ENCODE results near the gene TNFSF11. TPM values are rescaled to one million over a fixed set of nuclear protein-coding genes. Genes with fewer than 3 reads are reported as not detected.

The TNFSF11 gene
- total and polyA plus RNA-seq, 2 donors: 1.6 to 2.8 TPM

- Histone ChIP-seq H3K4me1 (ENCODE audit: control insufficient read depth in 2 of 2, insufficient read depth in 2 of 2, low read length in 2 of 2) (peaks cover 25 to 33% of the 10 kb centered on the region in 2 donors), H3K27me3 (ENCODE audit: control insufficient read depth in 2 of 2, insufficient read depth in 1 of 2, low read length in 1 of 2) (no peaks in the 10 kb centered on the region), H3K36me3 (ENCODE audit: control insufficient read depth in 2 of 2, insufficient read depth in 2 of 2, low read length in 1 of 2) (no peaks in the 10 kb centered on the region), H3K4me3 (ENCODE audit: low read length in 2 of 2) (no peak overlapping the region), H3K9me3 (ENCODE audit: control insufficient read depth in 2 of 2, insufficient read depth in 1 of 2, low read length in 1 of 2) (peaks cover 0 to 13% of the 10 kb centered on the region in 2 donors), H3K27ac (ENCODE audit: low read depth in 1 of 2, low read length in 1 of 2) (peak overlapping the region in 1 of 2 donors; percentile 90)
- WGBS: 41% methylated on average over 3 of the region's 3 CpGs
- DNase-seq (ENCODE audit: low read depth in 6 of 9, low spot score in 9 of 9): peak; percentile 58 to 86 (median 70)
These were observed 40.6 kb downstream of the TNFSF11 start for GRCh38 chr13:42614436-42615035.

GRCh38 chr13:42615691-42616090 is 41.7 kb downstream of the TNFSF11 start:
- Histone ChIP-seq H3K4me1 (ENCODE audit: control insufficient read depth in 2 of 2, insufficient read depth in 2 of 2, low read length in 2 of 2) (peaks cover 25 to 34% of the 10 kb centered on the region in 2 donors), H3K27me3 (ENCODE audit: control insufficient read depth in 2 of 2, insufficient read depth in 1 of 2, low read length in 1 of 2) (no peaks in the 10 kb centered on the region), H3K27ac (ENCODE audit: low read depth in 1 of 2, low read length in 1 of 2) (no peak overlapping the region), H3K9me3 (ENCODE audit: control insufficient read depth in 2 of 2, insufficient read depth in 1 of 2, low read length in 1 of 2) (peaks cover 0 to 13% of the 10 kb centered on the region in 2 donors), H3K4me3 (ENCODE audit: low read length in 2 of 2) (no peak overlapping the region), H3K36me3 (ENCODE audit: control insufficient read depth in 2 of 2, insufficient read depth in 2 of 2, low read length in 1 of 2) (no peaks in the 10 kb centered on the region)
- WGBS: 92% methylated on average over 6 of the region's 6 CpGs
- DNase-seq (ENCODE audit: low read depth in 6 of 9, low spot score in 9 of 9): no peak

- peaks cover 0 to 13% of the 10 kb centered on the region in 2 donors for H3K9me3 ChIP-seq (ENCODE audit: control insufficient read depth in 2 of 2, insufficient read depth in 1 of 2, low read length in 1 of 2)
- H3K27ac ChIP-seq (ENCODE audit: low read depth in 1 of 2, low read length in 1 of 2): no peak overlapping the region
- no peak for DNase-seq (ENCODE audit: low read depth in 6 of 9, low spot score in 9 of 9)
- 99% methylated on average over 3 of the region's 3 CpGs for WGBS
- no peak overlapping the region for H3K4me3 ChIP-seq (ENCODE audit: low read length in 2 of 2)
- H3K27me3 ChIP-seq (ENCODE audit: control insufficient read depth in 2 of 2, insufficient read depth in 1 of 2, low read length in 1 of 2): no peaks in the 10 kb centered on the region
- no peaks in the 10 kb centered on the region for H3K36me3 ChIP-seq (ENCODE audit: control insufficient read depth in 2 of 2, insufficient read depth in 2 of 2, low read length in 1 of 2)
- H3K4me1 ChIP-seq (ENCODE audit: control insufficient read depth in 2 of 2, insufficient read depth in 2 of 2, low read length in 2 of 2): peaks cover 24 to 37% of the 10 kb centered on the region in 2 donors
These were observed 43.3 kb downstream of the TNFSF11 start for GRCh38 chr13:42617221-42617620.

- H3K36me3 ChIP-seq (ENCODE audit: control insufficient read depth in 2 of 2, insufficient read depth in 2 of 2, low read length in 1 of 2): no peaks in the 10 kb centered on the region
- no peak overlapping the region for H3K27ac ChIP-seq (ENCODE audit: low read depth in 1 of 2, low read length in 1 of 2)
- no peak for DNase-seq (ENCODE audit: low read depth in 6 of 9, low spot score in 9 of 9)
- no peak overlapping the region for H3K4me3 ChIP-seq (ENCODE audit: low read length in 2 of 2)
- peaks cover 0 to 4% of the 10 kb centered on the region in 2 donors for H3K4me1 ChIP-seq (ENCODE audit: control insufficient read depth in 2 of 2, insufficient read depth in 2 of 2, low read length in 2 of 2)
- no peaks in the 10 kb centered on the region for H3K9me3 ChIP-seq (ENCODE audit: control insufficient read depth in 2 of 2, insufficient read depth in 1 of 2, low read length in 1 of 2)
- 90% methylated on average over 2 of the region's 2 CpGs for WGBS
- peaks cover 0 to 2% of the 10 kb centered on the region in 2 donors for H3K27me3 ChIP-seq (ENCODE audit: control insufficient read depth in 2 of 2, insufficient read depth in 1 of 2, low read length in 1 of 2)
These were observed 50.0 kb downstream of the TNFSF11 start for GRCh38 chr13:42623916-42624315.

- DNase-seq (ENCODE audit: low read depth in 6 of 9, low spot score in 9 of 9): no peak
- Histone ChIP-seq H3K4me3 (ENCODE audit: low read length in 2 of 2) (no peak overlapping the region), H3K4me1 (ENCODE audit: control insufficient read depth in 2 of 2, insufficient read depth in 2 of 2, low read length in 2 of 2) (peaks cover 0 to 4% of the 10 kb centered on the region in 2 donors), H3K27ac (ENCODE audit: low read depth in 1 of 2, low read length in 1 of 2) (no peak overlapping the region), H3K36me3 (ENCODE audit: control insufficient read depth in 2 of 2, insufficient read depth in 2 of 2, low read length in 1 of 2) (no peaks in the 10 kb centered on the region), H3K9me3 (ENCODE audit: control insufficient read depth in 2 of 2, insufficient read depth in 1 of 2, low read length in 1 of 2) (no peaks in the 10 kb centered on the region), H3K27me3 (ENCODE audit: control insufficient read depth in 2 of 2, insufficient read depth in 1 of 2, low read length in 1 of 2) (peaks cover 0 to 2% of the 10 kb centered on the region in 2 donors)
- 95% methylated on average over 3 of the region's 3 CpGs for WGBS
These were observed 51.7 kb downstream of the TNFSF11 start for GRCh38 chr13:42625611-42626010.

DNA sequence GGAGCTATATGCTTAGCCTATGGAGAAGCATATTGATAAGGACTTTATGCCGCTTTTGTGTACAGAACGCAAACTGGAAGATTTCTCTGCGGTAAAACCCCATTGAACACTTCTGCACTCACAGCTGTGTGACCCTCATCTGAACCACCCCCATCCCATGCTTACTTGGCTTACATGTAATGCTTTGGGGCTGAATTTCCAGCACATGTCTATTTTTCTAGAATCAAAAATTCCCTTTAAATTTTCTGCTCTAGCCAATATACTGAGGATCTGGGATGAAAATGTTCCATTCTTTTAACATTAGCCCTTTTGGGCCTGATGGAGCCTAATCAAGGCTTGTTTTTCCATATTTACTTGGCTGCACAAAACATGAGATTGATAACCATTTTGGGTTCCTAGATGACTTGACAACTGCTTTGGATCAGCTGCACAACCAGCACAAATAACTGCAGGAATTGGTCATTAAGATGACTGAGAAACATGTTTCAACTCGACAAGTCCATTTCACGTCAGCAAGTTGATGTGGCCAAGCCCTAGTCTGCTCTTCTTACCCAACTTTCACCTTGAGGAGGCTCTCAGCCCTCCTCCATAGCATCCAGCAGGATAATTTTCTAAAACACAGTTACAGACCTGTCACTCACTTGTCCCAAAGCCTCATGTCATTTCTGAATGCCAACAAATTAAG is 52.4 kb downstream of the TNFSF11 start:
- H3K27me3 ChIP-seq (ENCODE audit: control insufficient read depth in 2 of 2, insufficient read depth in 1 of 2, low read length in 1 of 2): peaks cover 0 to 2% of the 10 kb centered on the region in 2 donors
- no peak for DNase-seq (ENCODE audit: low read depth in 6 of 9, low spot score in 9 of 9)
- 99% methylated on average over 5 of the region's 5 CpGs for WGBS

DNA sequence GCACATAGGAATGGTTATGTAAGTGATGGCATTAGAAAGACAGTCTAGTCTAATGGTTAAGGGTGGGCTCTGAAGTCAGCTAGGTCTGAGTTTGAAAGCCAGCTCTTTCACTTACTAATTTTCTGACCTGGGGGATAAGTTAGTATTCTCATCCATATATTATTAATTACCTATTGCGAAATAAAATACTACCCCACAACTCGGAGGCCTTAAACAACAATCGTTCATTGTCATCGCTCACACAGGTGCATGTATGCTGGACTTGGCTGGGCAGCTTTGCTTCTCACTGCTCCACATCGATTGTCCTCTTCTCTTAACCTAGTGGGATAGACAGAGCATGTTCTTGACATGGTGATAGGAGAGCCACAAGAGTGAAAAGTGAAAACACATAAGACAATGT is 54.7 kb downstream of the TNFSF11 start:
- Histone ChIP-seq H3K4me3 (ENCODE audit: low read length in 2 of 2) (no peak overlapping the region), H3K27me3 (ENCODE audit: control insufficient read depth in 2 of 2, insufficient read depth in 1 of 2, low read length in 1 of 2) (peaks cover 0 to 2% of the 10 kb centered on the region in 2 donors), H3K27ac (ENCODE audit: low read depth in 1 of 2, low read length in 1 of 2) (no peak overlapping the region), H3K9me3 (ENCODE audit: control insufficient read depth in 2 of 2, insufficient read depth in 1 of 2, low read length in 1 of 2) (no peaks in the 10 kb centered on the region), H3K4me1 (ENCODE audit: control insufficient read depth in 2 of 2, insufficient read depth in 2 of 2, low read length in 2 of 2) (no peaks in the 10 kb centered on the region), H3K36me3 (ENCODE audit: control insufficient read depth in 2 of 2, insufficient read depth in 2 of 2, low read length in 1 of 2) (no peaks in the 10 kb centered on the region)
- DNase-seq (ENCODE audit: low read depth in 6 of 9, low spot score in 9 of 9): no peak
- WGBS: 97% methylated on average over 5 of the region's 5 CpGs

More for the DNA sequence above, 52.4 kb downstream of the TNFSF11 start:
- Histone ChIP-seq H3K4me3 (ENCODE audit: low read length in 2 of 2) (no peak overlapping the region), H3K36me3 (ENCODE audit: control insufficient read depth in 2 of 2, insufficient read depth in 2 of 2, low read length in 1 of 2) (no peaks in the 10 kb centered on the region), H3K4me1 (ENCODE audit: control insufficient read depth in 2 of 2, insufficient read depth in 2 of 2, low read length in 2 of 2) (no peaks in the 10 kb centered on the region), H3K9me3 (ENCODE audit: control insufficient read depth in 2 of 2, insufficient read depth in 1 of 2, low read length in 1 of 2) (no peaks in the 10 kb centered on the region), H3K27ac (ENCODE audit: low read depth in 1 of 2, low read length in 1 of 2) (no peak overlapping the region)

DNA sequence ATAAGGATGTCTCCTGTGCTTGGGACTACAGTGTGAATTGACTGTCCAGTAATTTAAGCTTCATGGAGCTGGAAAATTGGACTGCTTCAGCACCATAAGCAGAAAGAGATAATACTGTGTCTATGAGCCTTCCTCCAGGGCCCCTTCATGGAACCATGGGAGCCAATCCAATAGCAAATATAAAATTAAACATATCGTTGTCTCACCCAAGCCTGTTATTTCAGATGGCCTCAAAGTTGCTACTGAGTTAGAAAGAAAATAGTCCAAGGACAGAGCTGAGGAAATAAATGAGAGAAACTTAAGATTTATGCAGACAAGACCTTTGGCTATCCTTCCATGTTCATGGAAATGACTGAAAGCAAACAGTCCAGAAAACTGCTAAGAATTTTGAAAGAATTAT is 57.2 kb downstream of the TNFSF11 start:
- Histone ChIP-seq H3K27ac (ENCODE audit: low read depth in 1 of 2, low read length in 1 of 2) (no peak overlapping the region), H3K9me3 (ENCODE audit: control insufficient read depth in 2 of 2, insufficient read depth in 1 of 2, low read length in 1 of 2) (no peaks in the 10 kb centered on the region), H3K4me1 (ENCODE audit: control insufficient read depth in 2 of 2, insufficient read depth in 2 of 2, low read length in 2 of 2) (no peaks in the 10 kb centered on the region), H3K27me3 (ENCODE audit: control insufficient read depth in 2 of 2, insufficient read depth in 1 of 2, low read length in 1 of 2) (no peaks in the 10 kb centered on the region), H3K4me3 (ENCODE audit: low read length in 2 of 2) (no peak overlapping the region), H3K36me3 (ENCODE audit: control insufficient read depth in 2 of 2, insufficient read depth in 2 of 2, low read length in 1 of 2) (no peaks in the 10 kb centered on the region)
- WGBS: 97% methylated on average over 1 of the region's 1 CpG
- no peak for DNase-seq (ENCODE audit: low read depth in 6 of 9, low spot score in 9 of 9)

DNA sequence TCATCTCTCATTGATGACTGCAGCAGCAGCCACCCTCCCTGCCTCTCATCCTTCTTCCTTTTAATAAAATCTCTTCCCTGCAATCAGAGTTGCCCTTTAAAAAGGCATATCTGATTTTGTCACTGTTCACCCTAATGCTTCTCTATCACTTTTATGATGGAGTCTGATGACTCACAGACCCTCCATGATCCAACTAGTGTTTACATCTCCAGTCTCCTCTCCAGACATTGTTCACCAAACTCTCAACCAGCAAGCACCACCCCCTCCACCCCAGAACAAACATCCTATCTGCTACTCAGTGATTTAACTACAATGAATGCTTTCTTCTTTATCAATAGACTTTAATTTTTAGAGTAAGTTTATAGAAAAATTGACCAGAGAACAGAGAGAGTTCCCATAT is 59.5 kb downstream of the TNFSF11 start:
- no peak for DNase-seq (ENCODE audit: low read depth in 6 of 9, low spot score in 9 of 9)
- Histone ChIP-seq H3K9me3 (ENCODE audit: control insufficient read depth in 2 of 2, insufficient read depth in 1 of 2, low read length in 1 of 2) (no peaks in the 10 kb centered on the region), H3K4me1 (ENCODE audit: control insufficient read depth in 2 of 2, insufficient read depth in 2 of 2, low read length in 2 of 2) (no peaks in the 10 kb centered on the region), H3K36me3 (ENCODE audit: control insufficient read depth in 2 of 2, insufficient read depth in 2 of 2, low read length in 1 of 2) (no peaks in the 10 kb centered on the region), H3K27ac (ENCODE audit: low read depth in 1 of 2, low read length in 1 of 2) (no peak overlapping the region), H3K4me3 (ENCODE audit: low read length in 2 of 2) (no peak overlapping the region), H3K27me3 (ENCODE audit: control insufficient read depth in 2 of 2, insufficient read depth in 1 of 2, low read length in 1 of 2) (no peaks in the 10 kb centered on the region)
